Left lung (tissue), 10 donors: Measurements from ENCODE around the gene SERPINA5. TPM values are rescaled to one million over a fixed set of nuclear protein-coding genes. Genes with fewer than 3 reads are reported as not detected.

ENCODE experiments used
- ATAC-seq: fragments of 200-7000 bp; cut with Tn5 transposase; one replicate; pipeline ENCODE4 v1.9.1; 2020; ENCODE audit warnings: moderate library complexity
- DNase-seq, 4 donors: peaks; one replicate each; pipeline ENCODE4 v3.0.0-alpha.2; 2013 to 2020
- H3K27ac ChIP-seq, 2 donors: fragments of 200-600 bp; sonication (generic) in 1 of 2; one replicate each; pipeline versions ENCODE4 v1.5.0 to v1.8.0; 2020 to 2021
- H3K27me3 ChIP-seq, 2 donors: fragments of 200-600 bp; sonication (generic) in 1 of 2; one replicate each; pipeline versions ENCODE4 v1.5.0 to v1.8.0; 2020 to 2021
- H3K36me3 ChIP-seq, 2 donors: fragments of 200-600 bp; sonication (generic) in 1 of 2; one replicate each; pipeline versions ENCODE4 v1.5.0 to v1.8.0; 2020 to 2021
- H3K4me1 ChIP-seq, 2 donors: fragments of 200-600 bp; one replicate each; pipeline ENCODE4 v1.8.0; 2021
- H3K4me3 ChIP-seq, 2 donors: fragments of 200-600 bp; sonication (generic) in 1 of 2; one replicate each; pipeline versions ENCODE4 v1.5.0 to v1.8.0; 2020 to 2021; ENCODE audit warnings: mild to moderate bottlenecking in 1 of 2
- H3K9me3 ChIP-seq, 2 donors: fragments of 200-600 bp; sonication (generic) in 1 of 2; one replicate each; pipeline versions ENCODE4 v1.5.0 to v1.8.0; 2020 to 2021
- intact Hi-C, 2 donors: fragments of 100-400 bp; cut with DNase I; formaldehyde crosslinking; loops; one replicate each; pipeline versions ENCODE4 v1.11.2 to v1.14.2; 2022
- polyA plus RNA-seq, 6 donors: library from polyadenylated mRNA; unstranded; fragments of 120-200 nt; gene quantifications; one replicate each; pipeline ENCODE4 v1.2.1, GENCODE V29; 2013; ENCODE audit not compliant: insufficient read length in 6 of 6
- total RNA-seq, 2 donors: library from RNA; stranded (reverse); fragmentation: NEBNext Ultra II Directional; extraction: Animal tissue kit (Norgen Biotek cat#: 25700); gene quantifications; one replicate each; pipeline ENCODE4 v1.2.1, GENCODE V29; 2021
- TF ChIP-seq, protein P1 (sequence below), 2 donors: fragments of 200-600 bp; sonication (generic) in 1 of 2; IDR thresholded peaks; one replicate each; pipeline versions ENCODE4 v1.5.0 to v1.8.0; 2021; ENCODE audit warnings: antibody characterized with exemption in 2 of 2
- donor health status: DM: no; HTN: yes; CAD: no.
- donor health status: DM: no; HTN: no; CAD: no.

The SERPINA5 gene
- total and polyA plus RNA-seq, 8 donors, result 0.26 to 3.2 (median 0.70) TPM

DNA sequence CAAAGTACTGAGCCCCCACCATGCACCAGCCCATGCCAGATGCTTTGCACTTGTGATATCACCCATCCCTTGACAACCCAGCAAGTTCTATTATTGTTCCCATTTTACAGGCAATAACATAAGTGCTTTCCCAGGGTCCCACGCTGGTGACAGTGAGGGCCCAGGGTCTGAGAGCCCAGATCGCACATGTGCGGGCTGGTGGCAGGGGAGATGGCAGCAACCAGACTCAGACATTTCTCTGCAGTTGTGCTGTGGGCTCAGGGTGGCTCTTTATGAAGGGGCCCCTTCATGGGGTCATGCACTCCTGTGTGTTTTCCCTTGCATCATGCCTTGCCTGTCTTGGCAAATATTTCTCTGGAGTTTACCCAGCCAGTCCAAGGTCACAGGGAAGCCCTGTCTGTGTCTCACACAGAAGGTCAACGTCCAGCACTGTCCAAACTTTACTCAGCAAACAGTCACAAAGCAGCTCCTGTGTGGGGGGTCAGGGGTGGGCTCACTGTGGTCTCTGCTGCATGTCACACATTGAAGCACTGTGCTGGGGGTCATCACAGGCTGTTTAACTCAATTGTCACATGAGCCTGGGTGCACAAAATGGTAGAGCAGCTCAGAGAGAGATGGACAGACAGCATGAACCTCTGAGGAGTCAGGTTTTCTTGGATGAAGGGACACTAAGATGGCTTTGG lies 12.7 kb downstream of the SERPINA5 start:
- ATAC-seq, result no peak
- TF ChIP-seq, protein P1, sequence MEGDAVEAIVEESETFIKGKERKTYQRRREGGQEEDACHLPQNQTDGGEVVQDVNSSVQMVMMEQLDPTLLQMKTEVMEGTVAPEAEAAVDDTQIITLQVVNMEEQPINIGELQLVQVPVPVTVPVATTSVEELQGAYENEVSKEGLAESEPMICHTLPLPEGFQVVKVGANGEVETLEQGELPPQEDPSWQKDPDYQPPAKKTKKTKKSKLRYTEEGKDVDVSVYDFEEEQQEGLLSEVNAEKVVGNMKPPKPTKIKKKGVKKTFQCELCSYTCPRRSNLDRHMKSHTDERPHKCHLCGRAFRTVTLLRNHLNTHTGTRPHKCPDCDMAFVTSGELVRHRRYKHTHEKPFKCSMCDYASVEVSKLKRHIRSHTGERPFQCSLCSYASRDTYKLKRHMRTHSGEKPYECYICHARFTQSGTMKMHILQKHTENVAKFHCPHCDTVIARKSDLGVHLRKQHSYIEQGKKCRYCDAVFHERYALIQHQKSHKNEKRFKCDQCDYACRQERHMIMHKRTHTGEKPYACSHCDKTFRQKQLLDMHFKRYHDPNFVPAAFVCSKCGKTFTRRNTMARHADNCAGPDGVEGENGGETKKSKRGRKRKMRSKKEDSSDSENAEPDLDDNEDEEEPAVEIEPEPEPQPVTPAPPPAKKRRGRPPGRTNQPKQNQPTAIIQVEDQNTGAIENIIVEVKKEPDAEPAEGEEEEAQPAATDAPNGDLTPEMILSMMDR (IDR thresholded peaks at IDR 0.05), result no peak
- Histone ChIP-seq H3K4me3 (no peak overlapping the region), H3K36me3 (no peaks in the 10 kb centered on the region), H3K27me3 (peaks cover 0 to 3% of the 10 kb centered on the region in 2 donors), H3K4me1 (no peaks in the 10 kb centered on the region), H3K27ac (no peak overlapping the region), H3K9me3 (no peaks in the 10 kb centered on the region)
- intact Hi-C loops, result no loop called here
- DNase-seq, result no peak

DNA sequence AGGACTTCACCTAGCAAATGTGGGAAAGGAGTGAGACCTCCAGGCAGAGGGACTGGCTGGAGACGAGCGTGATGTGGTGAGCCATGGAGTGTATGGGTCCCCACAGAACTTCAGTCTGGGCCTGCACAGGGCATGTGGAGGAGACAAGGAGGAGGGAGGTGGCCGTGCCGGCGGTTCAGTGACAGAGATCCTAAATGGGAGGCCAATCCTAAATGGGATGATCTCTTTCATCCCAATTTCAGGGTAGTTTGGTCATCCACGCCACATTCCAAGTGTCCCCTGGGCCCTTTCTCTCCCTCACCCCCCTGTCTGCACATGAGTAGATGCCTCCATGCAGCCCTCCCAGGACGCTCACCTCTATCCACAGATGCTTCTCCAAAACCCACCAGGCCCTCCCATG lies 13.2 kb downstream of the SERPINA5 start:
- H3K27me3 ChIP-seq, result peaks cover 0 to 3% of the 10 kb centered on the region in 2 donors
- H3K27ac ChIP-seq, result no peak overlapping the region
- H3K4me1 ChIP-seq, result peaks cover 2 to 3% of the 10 kb centered on the region in 2 donors
- TF ChIP-seq, protein P1 (IDR thresholded peaks at IDR 0.05), result no peak
- H3K4me3 ChIP-seq, result no peak overlapping the region
- intact Hi-C loops, result no loop called here
- H3K9me3 ChIP-seq, result no peaks in the 10 kb centered on the region
- ATAC-seq (no peak), DNase-seq (no peak)
- no peaks in the 10 kb centered on the region for H3K36me3 ChIP-seq

- peaks cover 6 to 8% of the 10 kb centered on the region in 2 donors for H3K4me1 ChIP-seq
- no peaks in the 10 kb centered on the region for H3K9me3 ChIP-seq
- intact Hi-C loops, result no loop called here
- peaks cover 0 to 3% of the 10 kb centered on the region in 2 donors for H3K27me3 ChIP-seq
- H3K27ac ChIP-seq, result no peak overlapping the region
- no peak for ATAC-seq
- TF ChIP-seq, protein P1 (IDR thresholded peaks at IDR 0.05), result no peak
- no peaks in the 10 kb centered on the region for H3K36me3 ChIP-seq
- H3K4me3 ChIP-seq, result no peak overlapping the region
- DNase-seq, result no peak
Observed at GRCh38 chr14:94595912-94596311, 14.7 kb downstream of the SERPINA5 start.

- TF ChIP-seq, protein P1 (IDR thresholded peaks at IDR 0.05), result no peak
- no peaks in the 10 kb centered on the region for H3K36me3 ChIP-seq
- no peak overlapping the region for H3K4me3 ChIP-seq
- DNase-seq (no peak), ATAC-seq (no peak)
- H3K4me1 ChIP-seq, result peaks cover 6 to 8% of the 10 kb centered on the region in 2 donors
- intact Hi-C loops, result no loop called here
- H3K9me3 ChIP-seq, result no peaks in the 10 kb centered on the region
- no peak overlapping the region for H3K27ac ChIP-seq
- peaks cover 0 to 3% of the 10 kb centered on the region in 2 donors for H3K27me3 ChIP-seq
Observed at GRCh38 chr14:94596361-94596760, 15.1 kb downstream of the SERPINA5 start.

DNA sequence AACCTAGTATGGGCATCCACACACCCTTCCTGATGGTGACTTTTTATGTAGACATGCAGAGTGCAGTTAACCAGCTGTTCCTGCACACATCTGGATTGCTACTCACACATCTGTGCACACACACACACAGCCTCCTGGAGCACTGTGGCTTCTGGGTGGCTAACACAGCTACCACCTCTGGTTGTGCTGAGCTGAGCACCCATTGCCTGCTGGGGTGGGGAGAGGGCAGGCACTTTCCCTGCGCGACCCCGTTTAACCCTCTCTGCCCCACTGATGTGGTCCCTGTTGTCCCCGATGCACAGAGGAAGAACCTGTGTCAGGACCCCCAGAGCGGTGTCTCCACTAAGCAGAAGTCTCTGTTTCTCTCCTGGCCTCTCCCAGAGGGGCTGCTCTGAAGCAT lies 16.6 kb downstream of the SERPINA5 start:
- Histone ChIP-seq H3K27me3 (peaks cover 0 to 3% of the 10 kb centered on the region in 2 donors), H3K4me3 (no peak overlapping the region), H3K4me1 (peaks cover 6 to 8% of the 10 kb centered on the region in 2 donors), H3K9me3 (no peaks in the 10 kb centered on the region), H3K36me3 (no peaks in the 10 kb centered on the region), H3K27ac (no peak overlapping the region)
- ATAC-seq (no peak), DNase-seq (no peak)
- intact Hi-C loops, result no loop called here
- TF ChIP-seq, protein P1 (IDR thresholded peaks at IDR 0.05), result no peak
